ENCODE data around the gene NSFL1C. TPM values are rescaled to one million over a fixed set of nuclear protein-coding genes. Genes with fewer than 3 reads are reported as not detected.

Gene NSFL1C
- total RNA-seq, 2 experiments from 2014 or later, result 40.2 to 80.0 TPM

GRCh38 chr20:1436263-1436662, 30.4 kb downstream of the NSFL1C start:
- H3K36me3 ChIP-seq (ENCODE audit: insufficient read depth, low read length), result peaks cover 22% of the 10 kb centered on the region
- peaks cover 28% of the 10 kb centered on the region for H3K4me1 ChIP-seq (ENCODE audit: insufficient read depth, low read length, poor library complexity, severe bottlenecking)
- H4K20me1 ChIP-seq (ENCODE audit: insufficient read depth, low read length), result no peaks in the 10 kb centered on the region
- H3K4me3 ChIP-seq (ENCODE audit: low read depth, low read length, poor library complexity, severe bottlenecking), result no peak overlapping the region
- BruUV-seq (replicated peaks), result no TSS peak
- TF ChIP-seq CTCF (conservative IDR thresholded peaks at IDR 0.05; ENCODE audit: low read length), result no peak
- no peak for TF ChIP-seq EZH2phosphoT487 (IDR thresholded peaks at IDR 0.05; ENCODE audit: borderline replicate concordance, low read depth, low read length)
- ChIA-PET POLR2A (interaction anchor here (0.7 to 1.3 kb wide), 5 partner anchors 9 to 355 kb away, joined by 3 to 5 read pairs (median 4); no protein-coding TSS in a partner anchor), CTCF (ENCODE audit: unreplicated experiment) (interaction anchor here (1.5 to 1.7 kb wide), 2 partner anchors 32 to 37 kb away, joined by 4 to 8 read pairs; no protein-coding TSS in a partner anchor)
- no peak overlapping the region for H2AFZ ChIP-seq (ENCODE audit: low read length)
- no peak overlapping the region for H3K4me2 ChIP-seq (ENCODE audit: low read length)
- no peaks in the 10 kb centered on the region; the same call in 1 of the 2 replicates for H3K9me3 ChIP-seq (ENCODE audit: low read length)
- no peak overlapping the region for H3K27ac ChIP-seq (ENCODE audit: low read depth, low read length, poor library complexity, severe bottlenecking)
- no peaks in the 10 kb centered on the region for H3K79me2 ChIP-seq (ENCODE audit: insufficient read depth, low read depth, low read length)
- intact Hi-C loops (cut with micrococcal nuclease; ENCODE audit: unreplicated experiment), result loop anchor here (2.0 kb wide), 1 partner anchor 67 kb away; no protein-coding TSS in a partner anchor
- no peaks in the 10 kb centered on the region for H3K9me2 ChIP-seq (ENCODE audit: insufficient read depth, low read length)
- DNase-seq (ENCODE audit: low spot score), result no peak

GRCh38 chr20:1435337-1435699, 31.3 kb downstream of the NSFL1C start:
- Histone ChIP-seq H3K4me3 (ENCODE audit: low read depth, low read length, poor library complexity, severe bottlenecking) (peak overlapping the region; percentile 40), H3K4me1 (ENCODE audit: insufficient read depth, low read length, poor library complexity, severe bottlenecking) (peaks cover 34% of the 10 kb centered on the region), H3K9me3 (ENCODE audit: low read length) (no peaks in the 10 kb centered on the region; the same call in 1 of the 2 replicates), H3K4me2 (ENCODE audit: low read length) (peak overlapping the region; percentile 61), H2AFZ (ENCODE audit: low read length) (peak overlapping the region; percentile 30; the same call in 1 of the 2 replicates), H3K9me2 (ENCODE audit: insufficient read depth, low read length) (no peaks in the 10 kb centered on the region), H3K36me3 (ENCODE audit: insufficient read depth, low read length) (peaks cover 17% of the 10 kb centered on the region), H3K79me2 (ENCODE audit: insufficient read depth, low read depth, low read length) (no peaks in the 10 kb centered on the region), H3K27ac (ENCODE audit: low read depth, low read length, poor library complexity, severe bottlenecking) (peak overlapping the region; percentile 74), H4K20me1 (ENCODE audit: insufficient read depth, low read length) (no peaks in the 10 kb centered on the region)
- TF ChIP-seq EZH2phosphoT487 (IDR thresholded peaks at IDR 0.05; ENCODE audit: borderline replicate concordance, low read depth, low read length) (no peak), CTCF (conservative IDR thresholded peaks at IDR 0.05; ENCODE audit: low read length) (no peak)
- no peak for DNase-seq (ENCODE audit: low spot score)
- ChIA-PET POLR2A (interaction anchor here (0.6 to 1.2 kb wide), 8 partner anchors 11 to 356 kb away, joined by 3 to 5 read pairs (median 3); no protein-coding TSS in a partner anchor), CTCF (ENCODE audit: unreplicated experiment) (interaction anchor here (1.5 kb wide), 1 partner anchor 33 kb away, joined by 4 read pairs; no protein-coding TSS in a partner anchor)
- no TSS peak for BruUV-seq (replicated peaks)
- intact Hi-C loops (cut with micrococcal nuclease; ENCODE audit: unreplicated experiment), result no loop called here

Data from OCI-LY7 (cell line).